Activated CD4-positive, alpha-beta T cell treated with anti-CD3 and anti-CD28 coated beads for 24 hours (primary cell): ENCODE data around the gene ZDHHC11B.
"Not testable (repeated sequence)": the region's sequence is repeated elsewhere in the genome, so short reads cannot be mapped to it uniquely, and the experiment has no call there.

Experiments
- DNase-seq, 2 donors: peaks; one replicate each; pipeline ENCODE4 v3.0.0-alpha.2; 2020; ENCODE audit warnings: low read depth in 2 of 2

ZDHHC11B gene, protein sequence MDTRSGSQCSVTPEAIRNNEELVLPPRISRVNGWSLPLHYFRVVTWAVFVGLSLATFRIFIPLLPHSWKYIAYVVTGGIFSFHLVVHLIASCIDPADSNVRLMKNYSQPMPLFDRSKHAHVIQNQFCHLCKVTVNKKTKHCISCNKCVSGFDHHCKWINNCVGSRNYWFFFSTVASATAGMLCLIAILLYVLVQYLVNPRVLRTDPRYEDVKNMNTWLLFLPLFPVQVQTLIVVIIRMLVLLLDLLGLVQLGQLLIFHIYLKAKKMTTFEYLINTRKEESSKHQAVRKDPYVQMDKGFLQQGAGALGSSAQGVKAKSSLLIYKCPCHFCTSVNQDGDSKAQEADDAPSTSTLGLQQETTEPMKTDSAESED

DNA sequence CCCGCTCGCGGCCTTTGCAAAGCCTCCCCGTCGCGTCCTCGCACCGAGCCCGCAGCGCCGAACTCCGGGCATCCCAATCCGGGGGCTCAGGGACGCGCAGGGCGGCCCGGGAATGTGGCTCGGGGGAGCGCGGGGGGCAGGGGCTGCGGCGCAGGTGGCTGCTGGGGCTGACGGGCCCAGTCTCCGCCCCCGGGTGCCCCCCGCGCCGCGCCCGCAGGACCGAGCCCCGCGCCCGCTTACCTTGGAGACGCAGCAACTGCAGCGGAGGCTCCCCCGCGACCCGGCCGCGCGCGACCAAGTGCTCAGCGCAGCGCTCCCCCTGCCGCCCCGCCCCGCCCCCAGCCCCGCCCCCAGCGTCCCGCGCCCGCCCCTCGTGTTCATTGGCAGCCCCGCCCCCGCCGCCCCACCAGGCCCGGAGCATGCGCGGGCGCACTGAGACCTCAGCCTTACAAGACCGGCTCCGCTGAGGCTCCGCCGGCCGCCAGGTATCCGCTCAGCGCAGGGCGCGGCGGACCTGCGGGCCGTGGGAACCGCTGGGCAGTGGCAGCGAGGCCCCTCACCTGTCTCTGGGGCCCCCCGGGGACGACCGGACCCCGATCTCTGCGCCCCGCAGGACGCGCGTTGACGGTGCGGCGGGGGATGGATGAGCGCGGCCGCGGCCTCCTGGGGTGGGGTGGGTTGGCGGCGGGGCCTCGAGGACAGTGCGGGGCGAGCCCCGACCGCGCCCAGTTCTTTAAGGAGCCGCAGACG lies at the start of gene ZDHHC11B:
TSS of gene ZDHHC11B (minus strand) at position 302 of the 750 bp plus-strand sequence. CDS start 17,810 bp downstream, outside the sequence.
- DNase-seq, result peak; percentile 94

DNA sequence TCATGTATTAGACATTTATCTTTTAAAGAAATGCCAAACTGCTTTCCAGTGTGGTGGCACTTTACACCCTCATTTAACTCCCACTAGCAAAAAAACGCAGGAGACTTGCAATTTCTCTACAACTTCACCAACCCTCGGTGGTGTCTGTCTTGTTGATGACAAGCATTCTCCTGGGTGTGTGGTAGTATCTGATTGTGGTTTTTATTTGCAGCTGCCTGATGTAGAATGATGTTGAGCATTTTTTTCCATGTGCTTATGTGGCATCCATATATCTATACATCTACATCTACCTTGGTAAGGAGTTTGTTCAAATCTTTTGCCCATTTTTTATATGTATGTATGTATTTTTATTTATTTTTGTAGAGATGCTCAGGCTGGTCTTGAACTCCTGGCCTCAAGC lies 49.5 kb upstream of the ZDHHC11B start:
- DNase-seq, result not testable (repeated sequence)

DNA sequence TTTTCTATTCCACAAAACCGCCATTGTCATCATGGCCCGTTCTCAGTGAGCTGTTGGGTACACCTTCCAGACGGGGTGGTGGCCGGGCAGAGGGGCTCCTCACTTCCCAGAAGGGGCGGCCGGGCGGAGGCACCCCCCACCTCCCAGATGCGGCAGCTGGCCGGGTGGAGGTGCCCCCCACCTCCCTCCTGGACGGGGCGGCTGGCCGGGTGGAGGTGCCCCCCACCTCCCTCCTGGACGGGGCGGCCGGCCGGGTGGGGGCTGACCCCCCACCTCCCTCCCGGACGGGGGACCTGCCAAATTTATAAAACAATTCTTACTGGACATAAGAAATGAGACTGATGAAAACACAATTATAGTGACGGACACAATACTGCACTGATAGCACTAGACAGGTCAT lies 43.7 kb upstream of the ZDHHC11B start:
- not testable (repeated sequence) for DNase-seq

DNA sequence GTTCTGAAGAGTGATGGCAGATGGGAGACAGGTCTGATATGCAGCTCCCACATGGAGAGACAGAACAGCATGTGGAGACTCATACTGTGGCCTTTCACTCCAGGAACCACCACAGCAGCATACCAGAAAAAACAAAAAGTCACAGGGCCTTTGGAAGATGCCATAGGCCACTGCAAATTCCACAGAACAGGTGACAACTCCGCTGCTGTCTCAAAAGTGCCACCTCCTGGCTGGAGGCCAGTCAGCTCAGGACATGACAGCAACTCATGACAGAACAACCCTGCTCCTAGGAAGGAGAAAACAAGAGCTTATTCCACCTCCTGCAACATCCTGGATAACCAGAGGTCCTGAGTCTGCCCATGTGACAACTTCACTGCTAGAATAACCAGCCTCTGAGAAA lies 41.0 kb upstream of the ZDHHC11B start:
- DNase-seq, result not testable (repeated sequence)

DNA sequence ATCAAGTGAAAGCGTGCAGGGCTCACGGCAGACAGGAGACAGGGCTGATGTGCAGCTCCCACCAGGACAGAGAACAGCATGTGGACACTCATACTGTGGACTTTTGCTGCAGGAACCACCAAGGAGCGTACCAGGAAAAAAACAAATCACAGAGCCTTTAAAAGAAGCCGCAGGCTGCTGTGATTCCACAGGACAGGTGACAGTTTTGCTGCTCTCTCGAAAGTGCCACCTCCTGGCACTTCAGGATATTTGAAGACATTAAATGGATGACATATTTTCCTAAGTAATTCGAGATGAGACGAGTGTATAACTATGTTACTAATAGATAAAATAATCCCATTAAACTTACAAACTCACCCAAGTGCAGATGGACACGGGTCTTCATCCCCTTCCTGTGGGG lies 37.0 kb upstream of the ZDHHC11B start:
- DNase-seq, result no peak

DNA sequence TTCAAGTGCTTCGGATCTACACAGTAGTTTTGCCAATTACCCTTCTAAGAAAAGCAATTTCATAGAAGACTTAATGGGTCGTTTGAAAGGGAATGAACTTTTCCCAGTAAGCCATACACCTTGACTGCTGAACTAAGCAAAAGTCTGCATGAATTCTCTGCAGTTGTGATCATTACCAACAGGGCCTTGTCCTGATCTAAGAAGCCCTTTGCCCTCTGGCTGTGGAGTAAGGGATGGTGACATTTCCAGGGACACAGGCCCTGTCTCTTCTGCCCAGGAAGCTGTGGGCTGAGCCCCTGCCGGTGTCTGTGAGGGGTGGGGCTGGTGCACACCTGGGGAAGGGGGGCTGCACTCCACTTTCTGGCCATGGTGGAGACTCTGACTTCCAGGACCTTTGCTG lies 35.7 kb upstream of the ZDHHC11B start:
- DNase-seq, result no peak

DNA sequence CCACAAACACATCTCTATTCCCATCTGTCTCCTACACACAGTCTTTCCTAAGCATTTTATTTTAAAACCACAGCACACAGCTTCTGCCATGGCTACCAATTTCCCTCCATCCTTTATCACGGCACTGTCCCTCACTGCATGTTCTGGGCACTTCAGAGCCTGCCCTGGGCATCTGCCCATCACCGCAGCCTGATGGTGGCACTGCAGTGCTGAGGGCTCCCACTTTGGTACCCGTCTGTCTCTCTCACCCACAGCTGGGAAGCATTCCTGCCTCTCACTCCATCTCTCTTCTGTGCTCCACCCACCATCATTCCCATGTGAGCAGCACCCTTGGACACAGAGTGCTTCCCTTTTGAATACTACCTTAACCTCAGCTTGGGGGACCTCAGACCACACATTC lies 34.5 kb upstream of the ZDHHC11B start:
- DNase-seq, result no peak

DNA sequence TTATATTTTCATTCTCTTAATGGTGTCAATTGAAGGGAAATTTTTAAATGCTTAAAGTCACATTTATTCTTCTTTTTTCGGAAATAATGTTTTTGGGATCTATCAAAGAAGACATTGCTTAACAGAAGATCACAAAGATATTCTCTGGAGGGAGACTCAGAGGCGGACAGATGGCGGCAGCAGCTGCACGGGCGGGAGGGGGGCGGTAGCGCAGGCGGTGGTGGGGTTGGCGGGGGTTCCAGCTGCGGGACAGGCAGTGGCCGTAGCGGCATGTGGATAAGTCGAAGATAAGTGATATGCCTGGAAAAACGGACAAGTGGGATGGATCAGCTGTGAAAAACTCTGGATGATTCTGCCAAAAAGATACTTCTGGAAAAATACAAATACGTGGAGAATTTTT lies 31.6 kb upstream of the ZDHHC11B start:
- no peak for DNase-seq

DNA sequence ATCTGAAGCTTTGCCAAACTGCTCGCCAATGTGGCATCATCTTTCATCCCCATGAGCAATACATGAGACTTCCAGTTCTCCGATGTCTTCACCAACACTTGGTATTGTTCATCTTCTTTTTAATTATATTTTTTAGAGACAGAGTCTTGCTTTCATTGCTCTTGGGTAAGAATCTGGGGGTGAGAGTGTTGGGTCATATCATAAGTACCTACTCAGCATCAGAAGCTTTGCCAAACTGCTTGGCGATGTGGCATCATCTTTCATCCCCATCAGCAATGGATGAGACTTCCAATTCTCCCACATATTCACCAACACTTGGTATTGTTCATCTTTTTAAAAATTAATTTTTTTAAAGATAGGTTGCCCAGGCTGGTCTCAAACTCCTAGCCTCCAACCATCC lies 30.9 kb upstream of the ZDHHC11B start:
- no peak for DNase-seq

DNA sequence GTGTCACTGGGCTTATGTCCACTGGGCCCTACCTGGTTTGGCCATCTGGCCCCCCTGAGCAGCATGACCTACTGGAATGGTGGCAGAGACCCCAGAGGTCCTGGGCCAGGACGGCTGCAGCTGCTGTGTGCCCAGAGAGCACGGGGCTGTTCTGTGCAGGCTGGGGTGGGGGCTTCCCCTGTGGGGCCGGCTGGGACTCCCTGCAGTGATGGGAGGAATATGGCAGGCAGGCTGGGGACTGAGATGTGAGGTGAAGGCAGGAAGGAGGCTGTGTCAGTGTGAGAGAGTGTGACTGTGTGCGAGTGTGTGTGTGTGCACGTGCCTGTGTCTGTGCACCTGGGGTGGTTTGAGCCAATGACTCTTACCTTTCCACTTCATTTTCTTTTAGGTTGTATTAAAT lies 29.0 kb upstream of the ZDHHC11B start:
- DNase-seq, result not testable (repeated sequence)

DNA sequence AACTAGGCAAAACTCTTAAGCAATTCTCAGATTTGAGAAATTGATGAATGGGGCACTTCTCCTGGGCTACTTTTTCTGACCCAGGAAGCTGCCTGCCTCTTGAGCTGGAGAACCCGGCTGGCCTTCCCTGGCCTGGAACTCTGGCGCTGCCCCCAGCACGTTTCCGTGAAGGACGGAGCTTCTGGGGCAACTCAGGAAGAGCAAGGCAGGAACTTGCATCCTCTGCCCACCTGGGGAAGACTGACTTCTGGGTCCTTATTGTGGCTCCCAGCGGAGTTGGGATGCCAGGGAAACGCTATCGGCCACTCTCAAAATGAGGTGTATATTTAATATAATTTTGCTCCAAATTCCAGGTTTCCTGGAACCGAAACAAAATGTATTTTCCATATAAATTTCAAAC lies 26.9 kb upstream of the ZDHHC11B start:
- not testable (repeated sequence) for DNase-seq

DNA sequence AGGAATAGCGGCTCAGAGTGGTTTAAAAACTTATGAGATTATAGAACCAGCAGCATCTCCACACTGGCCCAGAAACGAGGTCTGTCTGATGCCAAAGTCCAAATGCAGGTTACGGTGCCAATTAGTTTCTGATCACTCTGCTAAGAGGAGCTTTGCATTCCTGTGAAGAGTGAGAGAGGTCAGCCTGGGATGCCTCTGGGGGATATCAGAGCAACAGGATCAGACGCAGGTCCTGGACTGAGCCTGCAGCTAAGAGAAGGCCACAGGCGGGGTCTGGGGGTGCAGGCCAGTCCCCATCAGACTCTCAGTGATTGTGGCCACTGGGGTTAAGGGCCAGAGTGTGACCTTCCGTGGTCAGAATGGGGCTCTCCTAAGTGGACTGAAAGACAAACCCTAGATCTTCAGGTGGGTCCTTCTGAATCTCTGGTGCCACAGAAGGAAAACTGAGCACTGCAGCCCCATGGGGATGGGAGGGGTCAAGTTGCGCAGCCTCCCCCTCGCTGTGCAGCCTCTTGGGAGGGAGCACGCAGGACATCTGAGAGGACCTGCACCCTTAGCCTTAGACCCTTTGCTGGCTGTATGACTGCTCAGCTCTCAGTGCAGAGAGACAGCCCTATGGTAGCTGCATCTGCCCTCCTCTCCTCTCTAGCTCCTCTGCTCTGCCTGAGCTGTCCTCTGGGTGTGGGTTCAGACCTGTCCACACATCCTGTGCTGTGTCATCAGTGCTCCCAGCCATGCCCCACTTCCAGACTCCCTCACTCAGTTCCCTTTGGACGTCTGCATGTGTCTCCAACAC lies 23.4 kb upstream of the ZDHHC11B start:
- not testable (repeated sequence) for DNase-seq

DNA sequence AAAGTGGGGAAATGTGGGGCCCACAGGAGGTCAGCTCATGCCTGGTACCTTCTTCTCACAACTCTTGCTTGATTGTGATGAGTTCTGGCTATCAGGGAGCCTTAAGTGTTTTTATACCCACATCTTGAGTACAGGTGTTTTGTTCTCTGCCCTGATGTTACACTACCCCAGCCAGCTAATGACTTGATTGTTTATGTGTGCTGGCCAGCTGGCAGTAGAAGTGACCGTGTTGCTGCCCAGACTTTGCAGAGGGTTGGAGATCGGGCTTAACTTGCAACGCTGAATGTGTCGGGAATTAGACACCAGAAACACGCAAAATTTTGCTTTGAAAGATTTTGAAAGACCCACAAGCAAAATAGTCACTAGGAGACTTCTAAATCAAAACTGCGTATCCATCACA lies 16.9 kb upstream of the ZDHHC11B start:
- DNase-seq, result no peak

DNA sequence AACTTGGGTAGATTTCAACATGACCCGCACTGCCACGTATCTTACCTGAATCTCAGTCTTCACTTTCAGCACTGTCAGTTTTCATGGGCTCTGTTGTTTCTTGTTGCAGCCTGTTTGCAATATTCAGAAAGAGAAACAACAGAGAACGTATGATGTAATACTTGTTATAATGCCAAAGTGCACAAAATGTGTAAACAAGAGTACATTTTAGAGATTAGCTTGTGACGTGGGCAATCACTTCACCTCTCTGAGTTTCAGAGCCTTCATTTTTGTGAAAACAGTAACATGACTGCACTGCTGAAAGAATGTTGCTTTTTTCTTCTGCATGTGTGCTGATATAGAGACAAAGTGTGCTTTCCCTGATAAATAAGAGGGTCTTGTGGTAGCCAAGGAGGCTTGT lies 16.5 kb upstream of the ZDHHC11B start:
- DNase-seq, result not testable (repeated sequence)

DNA sequence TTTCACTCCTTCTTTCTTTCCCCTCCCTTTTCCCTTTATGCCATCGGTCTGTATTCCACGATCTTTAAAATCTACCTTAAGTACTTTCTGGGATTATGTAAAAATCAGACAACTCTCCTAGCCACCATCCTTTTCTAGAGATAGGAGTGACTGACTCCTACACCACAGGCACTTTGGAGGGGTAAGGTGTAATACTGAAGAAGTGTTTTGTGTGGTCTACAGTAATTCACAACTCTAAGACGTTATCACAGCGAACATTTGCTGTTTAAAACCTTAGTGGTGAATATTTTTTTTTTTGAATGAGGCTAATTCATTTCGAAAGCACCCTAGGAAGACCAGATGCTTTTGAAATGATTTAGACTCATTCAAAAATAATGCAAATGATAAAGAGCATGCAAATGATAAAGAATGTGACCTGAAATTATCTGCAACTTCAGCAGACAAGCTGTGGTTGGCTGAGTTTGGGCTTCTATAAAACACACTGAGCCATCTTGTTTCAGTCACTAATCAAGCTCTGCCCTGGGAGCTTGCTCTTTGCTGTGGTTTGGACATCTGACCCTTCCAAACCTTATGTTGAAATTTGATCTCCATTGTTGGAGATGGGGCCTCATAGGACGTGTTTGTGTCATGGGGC lies 14.1 kb upstream of the ZDHHC11B start:
- DNase-seq, result not testable (repeated sequence)

DNA sequence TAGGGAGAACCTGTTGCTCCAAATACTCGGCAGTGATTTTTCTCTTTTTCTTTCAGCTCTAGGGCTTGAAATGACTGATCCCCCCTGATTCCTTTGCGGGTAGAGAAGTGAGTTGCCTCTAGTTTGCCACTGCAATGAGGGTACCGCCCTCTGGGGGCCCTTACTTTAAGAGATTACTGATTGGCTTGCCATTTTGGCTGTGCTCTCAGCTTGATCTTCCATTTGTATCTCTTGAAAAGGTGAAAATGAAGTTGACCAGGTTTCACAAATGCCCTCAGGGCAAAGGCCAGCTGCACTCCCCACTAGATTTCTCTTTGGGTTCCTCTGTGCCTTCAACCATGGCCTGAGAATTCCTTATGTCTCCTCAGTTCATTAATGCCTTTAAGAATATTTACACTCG lies 13.5 kb upstream of the ZDHHC11B start:
- DNase-seq, result not testable (repeated sequence)

DNA sequence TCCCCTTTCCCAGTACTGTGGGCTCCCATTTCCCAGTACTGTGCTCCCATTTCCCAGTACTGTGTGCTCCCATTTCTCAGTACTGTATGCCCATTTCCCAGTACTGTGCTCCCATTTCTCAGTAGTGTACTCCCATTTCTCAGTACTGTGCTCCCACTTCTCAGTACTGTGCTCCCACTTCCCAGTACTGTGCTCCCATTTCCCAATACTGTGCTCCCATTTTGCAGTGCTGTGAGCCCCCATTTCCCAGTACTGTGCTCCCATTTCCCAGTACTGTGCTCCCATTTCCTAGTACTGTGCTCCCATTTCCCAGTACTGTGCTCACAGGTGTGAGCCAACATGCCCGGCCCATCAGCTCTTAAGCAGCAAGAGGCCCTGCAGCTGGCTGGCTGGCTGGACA lies 11.3 kb upstream of the ZDHHC11B start:
- not testable (repeated sequence) for DNase-seq

DNA sequence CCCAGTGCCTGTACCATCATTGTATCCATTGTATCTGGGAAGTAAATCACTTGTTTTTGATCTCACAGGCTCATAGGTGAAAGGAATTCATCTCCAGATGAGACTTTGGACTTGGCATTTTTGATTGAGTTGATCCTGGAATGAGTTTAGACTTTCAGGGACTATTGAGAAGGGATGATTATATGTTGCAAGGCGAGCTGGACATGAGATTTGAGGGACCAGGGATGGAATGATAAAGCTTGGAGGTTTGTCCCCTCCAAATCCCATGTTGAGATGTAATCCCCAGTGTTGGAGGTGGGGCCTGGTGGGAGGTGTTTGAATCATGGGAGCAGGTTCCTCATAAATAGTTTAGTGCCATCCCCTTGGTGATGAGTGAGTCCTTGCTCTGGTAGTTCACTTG lies 10.4 kb upstream of the ZDHHC11B start:
- DNase-seq, result not testable (repeated sequence)

DNA sequence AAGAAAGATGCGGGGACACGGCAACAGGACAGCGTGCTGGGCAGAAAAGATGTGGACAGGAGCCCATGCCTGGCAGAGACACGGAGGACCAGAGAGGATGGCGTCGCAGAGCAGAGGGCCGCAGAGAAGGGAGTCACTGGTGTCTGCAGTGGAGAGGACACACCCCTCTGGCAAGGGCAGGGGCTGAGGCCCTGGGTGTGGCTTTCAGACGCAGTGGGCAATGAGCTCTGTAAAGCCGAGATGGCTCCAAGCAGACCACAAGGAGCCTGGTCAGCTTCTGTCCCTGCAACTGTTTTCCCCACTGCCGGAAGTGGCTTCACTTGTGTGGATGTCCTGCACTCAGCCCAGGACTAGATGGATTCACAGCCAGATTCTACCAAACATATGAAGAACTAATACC lies 4.2 kb upstream of the ZDHHC11B start:
- DNase-seq, result not testable (repeated sequence)

DNA sequence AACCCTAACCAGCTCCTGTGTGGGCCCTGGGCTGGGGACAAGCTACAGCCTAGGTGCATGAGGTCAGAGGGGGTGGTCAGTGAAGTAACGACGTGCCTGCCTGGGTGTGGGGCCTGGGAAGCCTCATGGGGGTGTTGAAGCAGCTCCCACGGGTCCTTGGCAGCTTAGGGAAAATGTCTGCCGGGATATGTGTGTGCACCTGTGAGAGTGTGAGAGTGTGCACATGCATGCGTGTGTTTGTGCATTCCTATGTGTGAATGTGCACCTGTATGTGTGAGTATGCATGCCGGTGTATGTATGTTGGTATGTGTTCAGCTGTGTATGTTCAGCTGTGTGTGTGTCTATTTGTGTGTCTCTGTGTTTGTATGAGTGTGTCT lies 3.3 kb upstream of the ZDHHC11B start:
- DNase-seq, result not testable (repeated sequence)

DNA sequence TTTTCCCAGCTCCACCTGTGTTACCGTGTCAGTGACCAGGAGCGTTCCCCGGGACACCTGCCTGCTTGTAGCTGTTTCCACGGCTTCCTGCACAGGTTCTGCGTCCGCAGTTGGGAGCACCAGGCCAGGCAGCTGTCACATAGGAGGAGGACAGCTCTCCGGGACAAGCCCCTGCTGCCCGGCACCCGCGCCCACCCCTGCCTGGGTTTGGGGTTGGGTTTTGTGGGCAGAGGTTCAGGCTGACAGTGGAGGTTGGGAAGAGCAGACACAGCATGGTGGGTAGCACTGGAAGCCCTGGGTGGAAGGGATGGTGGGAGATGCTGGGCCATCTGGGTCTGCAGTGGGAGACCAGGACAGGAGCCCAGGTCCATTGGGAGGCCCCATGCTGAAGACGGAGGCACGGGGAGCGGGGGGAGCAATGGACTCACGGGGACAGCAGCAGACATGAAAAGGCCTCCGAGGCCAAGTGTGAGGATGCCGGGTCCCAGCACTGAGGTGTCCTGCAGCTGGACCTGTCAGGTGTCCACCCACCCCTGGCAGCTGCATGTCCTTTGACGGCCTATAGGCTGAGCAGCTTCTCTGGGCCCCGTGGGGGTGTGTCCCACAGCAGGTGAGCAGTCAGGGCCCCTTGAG lies 2.8 kb upstream of the ZDHHC11B start:
- not testable (repeated sequence) for DNase-seq
